Left kidney (tissue), 2 donors: ENCODE measurements around the gene C1orf74. TPM values are rescaled to one million over a fixed set of nuclear protein-coding genes. Genes with fewer than 3 reads are reported as not detected.
"Not testable (repeated sequence)": the region's sequence is repeated elsewhere in the genome, so short reads cannot be mapped to it uniquely, and the experiment has no call there.

Experiments used
- DNase-seq: peaks from one replicate; pipeline ENCODE4 v3.0.0-alpha.2; 2013
- polyA plus RNA-seq: library from polyadenylated mRNA; unstranded; fragments of 120-200 nt; gene quantifications from one replicate; pipeline ENCODE4 v1.2.1, GENCODE V29; 2013; ENCODE audit not compliant: insufficient read length

C1orf74 gene
- polyA plus RNA-seq, 1 donor = 4.3 TPM

DNA sequence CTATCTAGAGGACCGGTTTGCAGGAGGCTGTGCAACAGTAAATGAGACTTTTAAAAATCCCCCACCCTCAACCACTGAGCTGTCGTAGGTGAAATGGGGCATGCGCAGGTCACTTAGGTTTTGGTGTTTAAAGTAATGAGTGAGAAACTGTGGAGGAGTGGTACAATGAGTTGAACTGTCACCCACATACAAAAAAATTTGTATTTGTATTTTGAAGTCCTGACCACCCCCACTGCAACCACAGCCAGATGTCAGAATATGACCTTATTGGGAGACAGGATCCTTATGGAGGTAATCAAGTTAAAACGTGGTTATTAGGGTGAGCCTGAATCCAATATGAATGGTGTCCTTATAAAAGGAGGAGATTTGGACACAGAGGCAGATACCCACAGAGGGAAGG, 23.1 kb upstream of the C1orf74 start:
- DNase-seq = no peak

DNA sequence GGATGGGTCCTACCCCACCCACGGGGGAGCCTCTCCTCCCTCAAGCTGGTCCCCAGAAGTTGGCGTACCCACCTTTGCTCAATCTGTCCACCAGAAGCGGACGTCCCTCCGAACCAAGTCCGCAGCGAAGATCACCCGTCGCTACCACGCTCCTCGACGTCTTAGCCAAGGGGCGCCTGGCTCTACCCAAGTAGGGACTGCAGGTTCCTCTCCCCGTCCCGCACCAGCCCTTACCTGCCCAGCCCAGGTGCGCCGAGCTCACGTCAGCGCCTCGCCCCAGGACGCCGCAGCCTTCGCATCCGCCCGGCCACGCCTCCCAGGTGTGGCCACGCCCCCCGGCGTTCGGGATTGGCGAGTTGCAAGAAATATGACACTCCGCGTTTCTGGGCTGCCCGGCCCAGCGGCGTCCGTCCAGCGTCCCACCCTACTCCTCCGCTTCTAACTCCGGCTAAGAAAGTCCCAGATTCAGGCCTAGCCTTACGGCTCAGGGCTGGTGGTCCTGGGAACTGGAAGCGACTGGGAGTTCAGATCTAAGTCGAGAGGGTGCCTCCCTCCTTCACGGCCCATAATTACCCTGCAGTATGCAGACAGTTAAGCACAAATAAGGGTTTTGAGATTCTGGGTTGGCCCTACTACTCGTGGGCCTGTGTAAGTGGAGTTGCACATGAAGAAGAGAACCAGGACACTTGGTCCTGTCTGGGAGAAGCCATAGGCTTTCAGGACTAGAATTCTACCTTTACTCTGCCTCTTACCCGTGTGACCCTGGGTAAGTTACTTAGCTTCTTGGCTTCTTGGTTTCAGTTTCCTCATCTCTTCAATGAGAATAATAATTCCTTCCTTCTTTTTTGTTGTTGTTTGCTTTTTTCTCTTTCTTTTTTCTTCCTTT, 21.8 kb upstream of the C1orf74 start, which contains the start of gene IRF6:
TSS of gene IRF6 (minus strand) at position 268 of the 886 bp plus-strand sequence. CDS start 4,729 bp downstream, outside the sequence.
- DNase-seq = peak; percentile 83

GRCh38 chr1:209805341-209805781, 21.0 kb upstream of the C1orf74 start:
- DNase-seq = no peak

DNA sequence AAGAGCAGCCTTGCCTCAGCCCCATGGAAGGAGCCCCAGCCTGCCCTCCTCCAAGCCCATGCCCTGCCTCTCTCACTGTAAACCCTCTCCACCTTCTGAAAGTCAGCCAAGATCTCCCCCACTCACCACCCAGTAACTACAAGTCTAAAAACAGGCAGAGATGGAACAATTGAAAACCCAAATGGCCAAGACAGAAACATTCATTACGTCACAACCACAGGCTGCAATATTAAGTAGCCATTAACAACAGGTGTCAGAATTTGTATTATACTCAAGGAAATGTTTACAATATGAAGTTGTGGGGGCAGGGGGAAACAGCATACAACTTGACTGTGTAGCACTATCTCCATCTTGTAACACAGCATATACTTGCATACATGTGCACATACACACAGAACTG, 19.2 kb upstream of the C1orf74 start:
- DNase-seq = no peak

- no peak for DNase-seq
Measured at GRCh38 chr1:209802780-209803152, 18.4 kb upstream of the C1orf74 start.

DNA sequence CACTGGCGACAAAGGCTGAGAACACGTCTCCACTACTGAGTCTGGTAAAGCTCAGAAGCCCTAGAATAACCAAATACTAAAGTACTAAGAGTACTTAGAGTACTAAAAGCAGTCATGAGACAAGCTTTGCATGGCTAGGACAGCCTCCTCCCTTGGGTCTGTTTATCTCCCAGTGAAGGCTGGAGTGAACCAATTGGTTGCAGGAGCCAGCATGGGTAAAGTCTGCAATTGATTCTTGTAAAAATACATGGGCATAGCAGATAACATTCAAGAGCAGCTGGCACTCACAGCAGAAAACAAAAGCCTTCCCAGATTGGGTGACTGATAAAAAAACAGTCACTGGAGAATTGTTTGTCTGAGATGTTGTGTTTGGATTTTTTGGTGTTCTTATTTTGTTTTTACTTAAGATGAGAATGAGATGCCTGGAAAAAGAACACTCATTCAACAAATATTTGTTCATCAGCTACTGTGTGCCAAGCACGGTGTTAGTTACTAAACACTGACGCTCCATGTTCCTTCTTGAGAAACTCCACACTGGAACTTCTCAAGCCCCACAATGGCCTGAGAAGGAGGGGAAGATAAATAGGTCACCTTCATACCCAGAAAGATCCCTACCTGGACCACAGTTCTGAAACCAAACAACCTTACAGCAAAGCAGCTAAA, 17.9 kb upstream of the C1orf74 start:
- DNase-seq = no peak

- DNase-seq = no peak
Measured at GRCh38 chr1:209800984-209801834, 16.9 kb upstream of the C1orf74 start.

GRCh38 chr1:209797978-209798639, 13.8 kb upstream of the C1orf74 start:
- no peak for DNase-seq

- DNase-seq = not testable (repeated sequence)
Measured at GRCh38 chr1:209793711-209794110, 9.4 kb upstream of the C1orf74 start.

GRCh38 chr1:209791920-209792319, 7.6 kb upstream of the C1orf74 start:
- no peak for DNase-seq

DNA sequence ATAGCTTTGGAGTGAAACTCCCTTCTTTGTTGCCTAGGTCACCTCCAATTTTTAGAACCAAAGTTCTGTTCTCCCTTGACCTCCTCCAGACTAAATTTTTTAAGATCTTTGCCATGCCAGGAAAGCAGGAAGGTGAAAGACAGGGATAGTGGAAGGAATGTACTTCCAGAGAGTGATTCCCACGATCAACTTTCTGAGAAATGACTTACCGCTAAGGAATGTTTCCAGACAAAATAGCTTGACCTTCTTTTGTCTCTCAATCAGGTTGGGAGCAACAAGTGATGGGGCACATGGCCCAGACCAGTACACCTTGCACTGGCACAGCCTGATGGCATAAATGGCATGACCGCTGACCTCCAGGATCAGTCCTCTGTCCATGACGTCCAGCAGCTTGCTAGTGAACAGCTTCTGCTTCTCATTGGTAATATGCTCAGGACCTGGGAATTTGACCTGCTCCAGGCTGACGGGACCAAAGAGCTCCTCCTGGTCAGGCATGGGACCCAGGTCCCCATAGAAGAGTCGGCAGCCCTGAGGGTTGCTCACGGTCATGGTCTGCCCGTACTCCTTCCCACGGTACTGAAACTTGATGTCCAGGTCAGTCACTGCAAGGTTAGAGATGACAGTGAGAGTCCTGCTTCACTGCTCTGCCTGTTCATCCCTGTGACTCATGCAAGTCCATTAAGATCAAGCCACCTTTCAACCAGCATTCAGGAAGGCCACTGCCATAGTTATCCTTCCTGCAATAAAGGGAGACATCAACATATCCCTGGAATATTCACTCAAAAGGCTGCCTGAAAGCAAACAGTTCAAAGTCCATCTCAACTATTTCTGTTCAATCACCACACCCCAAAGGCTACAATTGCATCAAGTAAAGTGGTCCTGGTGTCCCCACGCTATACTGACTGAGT, 6.2 kb upstream of the C1orf74 start:
- no peak for DNase-seq

DNA sequence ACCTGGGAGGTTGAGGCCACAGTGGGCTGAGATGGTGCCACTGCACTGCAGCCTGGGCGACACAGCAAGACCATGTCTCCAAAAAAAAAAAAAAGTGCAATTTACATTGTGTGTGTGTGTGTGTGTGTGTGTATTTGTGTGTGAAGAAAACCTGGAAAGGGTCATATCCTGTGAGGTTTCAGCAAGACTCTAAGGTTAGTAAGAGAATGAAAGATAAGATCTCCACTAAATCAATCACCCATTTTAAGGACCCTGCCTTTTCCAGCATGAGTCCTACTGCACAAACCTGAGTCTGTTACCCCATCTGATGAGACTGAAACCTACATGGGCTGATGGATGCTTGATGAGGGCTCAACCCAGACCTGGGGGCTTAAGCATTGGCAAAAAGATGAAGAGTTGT, 4.9 kb upstream of the C1orf74 start:
- DNase-seq = no peak

DNA sequence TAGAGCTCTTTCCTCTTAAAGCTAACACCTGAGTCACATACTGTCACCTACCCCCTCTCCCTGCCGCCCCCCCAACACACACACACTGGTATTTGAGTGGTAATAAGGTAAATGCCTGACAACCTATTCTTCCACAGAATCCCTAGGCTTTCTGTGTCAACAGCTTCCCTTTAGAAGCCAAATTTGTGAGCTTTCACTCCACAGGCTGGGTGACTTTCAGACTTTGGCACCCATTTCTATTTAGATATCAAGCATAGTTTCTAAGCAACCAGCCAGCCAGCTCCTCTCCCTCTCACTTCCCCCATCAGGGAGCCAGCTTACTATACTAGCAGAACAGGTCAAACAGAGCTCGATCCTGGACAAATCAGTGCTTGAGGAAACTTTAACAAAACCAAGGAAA, 3.2 kb upstream of the C1orf74 start:
- no peak for DNase-seq

GRCh38 chr1:209786146-209786545, 1.8 kb upstream of the C1orf74 start:
- no peak for DNase-seq

DNA sequence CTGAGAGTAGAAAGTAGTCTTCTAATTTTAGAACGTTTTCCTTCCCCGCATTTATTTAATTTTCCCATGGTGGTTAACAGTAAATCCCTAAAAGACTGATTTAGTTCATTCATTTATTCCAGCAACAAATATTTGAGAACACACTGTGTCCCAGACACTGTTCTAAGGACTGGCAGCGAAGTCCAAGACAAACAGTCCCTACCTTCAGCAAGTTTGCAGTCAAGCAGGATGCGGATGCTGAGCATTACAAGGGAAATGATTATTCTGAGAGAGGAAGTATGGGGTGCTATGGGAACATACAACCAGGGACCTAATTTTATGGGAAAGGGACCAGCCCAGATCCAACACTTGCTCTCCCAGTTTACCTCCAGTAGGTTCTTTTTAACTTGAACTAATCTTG, 1.2 kb upstream of the C1orf74 start:
- no peak for DNase-seq

- DNase-seq = no peak
Measured at GRCh38 chr1:209783386-209783785, 973 bp downstream of the C1orf74 start.

GRCh38 chr1:209780268-209780667, 4.1 kb downstream of the C1orf74 start:
- DNase-seq = no peak

GRCh38 chr1:209778102-209778501, 6.3 kb downstream of the C1orf74 start:
- no peak for DNase-seq

DNA sequence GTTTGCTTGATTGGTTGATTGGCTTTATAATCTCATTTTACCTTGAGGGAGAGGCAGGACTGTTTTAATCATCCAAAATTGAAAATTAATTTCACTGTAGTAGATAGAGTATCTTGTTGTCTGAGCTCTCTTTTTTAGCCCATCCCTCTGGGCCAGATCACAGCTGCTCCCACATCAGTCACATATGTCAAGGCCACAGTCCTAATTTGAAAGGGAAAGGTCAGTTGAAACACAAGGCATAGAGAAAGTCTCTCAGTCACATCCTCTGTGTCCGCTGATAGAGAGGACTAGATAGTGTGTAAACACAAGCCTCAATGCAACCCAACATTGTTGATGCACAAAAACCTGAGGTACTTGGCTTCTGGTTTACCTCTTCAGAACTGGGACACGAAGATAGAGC, 6.8 kb downstream of the C1orf74 start:
- DNase-seq = no peak

- DNase-seq = no peak
Measured at GRCh38 chr1:209775678-209776077, 8.7 kb downstream of the C1orf74 start.

- no peak for DNase-seq
Measured at GRCh38 chr1:209774592-209774991, 9.8 kb downstream of the C1orf74 start.
